Cardiac fibroblast (primary cell): ENCODE data around the gene MRGPRX2.

Source experiments
- DNase-seq, 2 donors: peaks; one replicate each; pipeline versions ENCODE4 v3.0.0 to v3.0.0-alpha.2; 2010; ENCODE audit warnings: low read depth in 2 of 2
- H3K4me3 ChIP-seq, 2 donors: replicated peaks in 1 of 2; 1 replicate in 1 of 2; 2 replicates in 1 of 2; pipeline ENCODE4 v1.5.1; 2011; ENCODE audit warnings: low read depth in 2 of 2, low read length in 2 of 2, mild to moderate bottlenecking in 2 of 2, moderate library complexity in 1 of 2
- TF ChIP-seq, protein P1 (sequence below): IDR thresholded peaks from one replicate; pipeline ENCODE4 v1.5.1; 2011; ENCODE audit warnings: low read depth, mild to moderate bottlenecking, low read length, inconsistent platforms

The MRGPRX2 gene

DNA sequence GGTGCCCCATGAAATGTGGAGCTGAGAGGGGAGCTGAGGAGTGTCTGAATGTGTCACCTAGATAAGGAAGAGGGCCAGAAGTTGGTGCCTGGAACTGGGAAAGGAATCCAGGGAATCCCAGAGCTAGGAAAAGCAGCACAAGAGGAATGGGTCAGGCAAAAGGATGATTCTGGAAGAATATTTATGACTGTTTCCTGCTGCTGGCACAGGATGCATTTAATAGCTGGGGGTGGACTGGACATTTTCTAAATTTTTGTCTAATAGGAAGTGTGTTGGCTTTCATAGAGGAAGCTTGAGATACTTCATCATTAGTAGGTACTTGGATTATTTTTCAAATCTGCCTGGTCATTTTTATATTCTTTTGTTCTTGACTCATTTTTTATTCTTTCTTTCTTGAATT is 17.4 kb upstream of the MRGPRX2 start:
- TF ChIP-seq, protein P1, sequence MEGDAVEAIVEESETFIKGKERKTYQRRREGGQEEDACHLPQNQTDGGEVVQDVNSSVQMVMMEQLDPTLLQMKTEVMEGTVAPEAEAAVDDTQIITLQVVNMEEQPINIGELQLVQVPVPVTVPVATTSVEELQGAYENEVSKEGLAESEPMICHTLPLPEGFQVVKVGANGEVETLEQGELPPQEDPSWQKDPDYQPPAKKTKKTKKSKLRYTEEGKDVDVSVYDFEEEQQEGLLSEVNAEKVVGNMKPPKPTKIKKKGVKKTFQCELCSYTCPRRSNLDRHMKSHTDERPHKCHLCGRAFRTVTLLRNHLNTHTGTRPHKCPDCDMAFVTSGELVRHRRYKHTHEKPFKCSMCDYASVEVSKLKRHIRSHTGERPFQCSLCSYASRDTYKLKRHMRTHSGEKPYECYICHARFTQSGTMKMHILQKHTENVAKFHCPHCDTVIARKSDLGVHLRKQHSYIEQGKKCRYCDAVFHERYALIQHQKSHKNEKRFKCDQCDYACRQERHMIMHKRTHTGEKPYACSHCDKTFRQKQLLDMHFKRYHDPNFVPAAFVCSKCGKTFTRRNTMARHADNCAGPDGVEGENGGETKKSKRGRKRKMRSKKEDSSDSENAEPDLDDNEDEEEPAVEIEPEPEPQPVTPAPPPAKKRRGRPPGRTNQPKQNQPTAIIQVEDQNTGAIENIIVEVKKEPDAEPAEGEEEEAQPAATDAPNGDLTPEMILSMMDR: no peak
- H3K4me3 ChIP-seq: no peak overlapping the region
- DNase-seq: no peak

- DNase-seq: peak; percentile 55 to 56
- H3K4me3 ChIP-seq: no peak overlapping the region
- TF ChIP-seq, protein P1: peak; percentile 95
Observed at GRCh38 chr11:19076744-19077589, 16.4 kb upstream of the MRGPRX2 start.

DNA sequence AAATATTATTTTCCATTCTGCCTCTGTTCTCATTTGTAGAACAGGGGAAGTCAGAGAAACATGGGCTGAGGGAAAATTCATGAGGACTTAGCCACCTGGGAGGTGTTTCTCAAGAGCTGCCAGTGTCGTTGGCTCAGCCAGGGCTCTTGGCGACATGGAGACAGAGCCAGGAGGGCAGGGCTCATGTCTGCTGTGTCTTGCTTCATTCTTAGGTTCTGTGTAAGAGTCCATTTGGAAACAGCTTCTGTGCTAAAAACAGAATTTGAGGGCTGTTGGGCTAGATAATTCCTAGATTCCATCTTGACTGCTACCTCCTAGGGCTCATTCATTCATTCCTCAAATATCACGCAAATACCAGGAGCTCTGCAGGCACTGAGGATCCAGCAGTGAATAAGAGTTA is 15.1 kb upstream of the MRGPRX2 start:
- no peak for DNase-seq
- TF ChIP-seq, protein P1: no peak
- H3K4me3 ChIP-seq: no peak overlapping the region

GRCh38 chr11:19073454-19074415 is 13.2 kb upstream of the MRGPRX2 start:
- DNase-seq: no peak
- TF ChIP-seq, protein P1: no peak
- no peak overlapping the region for H3K4me3 ChIP-seq

GRCh38 chr11:19072464-19072863 is 11.9 kb upstream of the MRGPRX2 start:
- TF ChIP-seq, protein P1: no peak
- H3K4me3 ChIP-seq: no peak overlapping the region
- DNase-seq: no peak

DNA sequence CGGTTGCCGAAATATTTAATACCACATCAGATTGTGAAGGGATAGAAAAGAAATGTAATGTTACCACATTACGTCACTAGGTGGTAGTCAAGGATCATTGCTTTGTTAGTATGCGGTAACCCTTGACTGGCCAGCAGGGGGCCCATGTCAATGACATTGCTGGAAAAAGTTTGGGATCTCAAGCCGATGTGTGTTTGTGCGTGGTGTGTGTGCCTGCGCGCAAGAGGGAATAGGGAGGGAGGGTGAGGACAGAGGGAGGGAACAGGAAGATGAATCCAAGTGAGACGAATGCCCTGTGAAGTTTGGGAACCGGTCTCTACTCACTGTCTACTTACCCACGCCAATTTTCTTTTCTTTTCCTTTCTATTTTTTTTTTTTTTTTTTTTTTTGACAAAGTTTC is 10.7 kb upstream of the MRGPRX2 start:
- TF ChIP-seq, protein P1: peak; percentile 92
- peak overlapping the region in 1 of 2 donors; percentile 27 for H3K4me3 ChIP-seq
- peak; percentile 91 to 93 for DNase-seq
